ENCODE data around the gene CHAD. TPM values are rescaled to one million over a fixed set of nuclear protein-coding genes. Genes with fewer than 3 reads are reported as not detected.

Gene CHAD
- total RNA-seq, 4 donors from 2014 or later = not detected

DNA sequence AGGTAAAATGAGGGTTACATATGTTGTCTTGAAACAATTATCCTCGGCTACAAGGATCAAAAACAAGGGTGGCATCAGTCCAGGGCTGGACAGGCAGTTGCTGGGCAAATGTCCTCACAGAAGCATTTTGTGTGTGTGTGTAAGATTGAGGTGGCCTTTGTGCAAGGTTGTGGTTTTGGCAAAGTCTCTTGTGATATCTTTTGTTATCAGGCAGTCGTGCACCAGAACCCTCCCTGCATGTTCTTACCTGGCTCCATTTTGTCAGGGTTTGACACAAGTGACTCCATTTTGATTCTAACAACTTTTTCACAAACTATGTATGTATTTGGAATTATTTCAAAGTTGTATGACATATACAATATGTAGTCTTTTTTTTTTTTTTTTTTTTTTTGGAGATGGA is 20.0 kb downstream of the CHAD start:
- Histone ChIP-seq H3K4me3 (no peak overlapping the region), H3K36me3 (no peaks in the 10 kb centered on the region), H3K27me3 (no peaks in the 10 kb centered on the region), H3K4me1 (peaks cover 0 to 3% (median 1%) of the 10 kb centered on the region in 4 donors), H3K27ac (no peak overlapping the region), H3K9me3 (no peaks in the 10 kb centered on the region)
- TF ChIP-seq, protein P1, sequence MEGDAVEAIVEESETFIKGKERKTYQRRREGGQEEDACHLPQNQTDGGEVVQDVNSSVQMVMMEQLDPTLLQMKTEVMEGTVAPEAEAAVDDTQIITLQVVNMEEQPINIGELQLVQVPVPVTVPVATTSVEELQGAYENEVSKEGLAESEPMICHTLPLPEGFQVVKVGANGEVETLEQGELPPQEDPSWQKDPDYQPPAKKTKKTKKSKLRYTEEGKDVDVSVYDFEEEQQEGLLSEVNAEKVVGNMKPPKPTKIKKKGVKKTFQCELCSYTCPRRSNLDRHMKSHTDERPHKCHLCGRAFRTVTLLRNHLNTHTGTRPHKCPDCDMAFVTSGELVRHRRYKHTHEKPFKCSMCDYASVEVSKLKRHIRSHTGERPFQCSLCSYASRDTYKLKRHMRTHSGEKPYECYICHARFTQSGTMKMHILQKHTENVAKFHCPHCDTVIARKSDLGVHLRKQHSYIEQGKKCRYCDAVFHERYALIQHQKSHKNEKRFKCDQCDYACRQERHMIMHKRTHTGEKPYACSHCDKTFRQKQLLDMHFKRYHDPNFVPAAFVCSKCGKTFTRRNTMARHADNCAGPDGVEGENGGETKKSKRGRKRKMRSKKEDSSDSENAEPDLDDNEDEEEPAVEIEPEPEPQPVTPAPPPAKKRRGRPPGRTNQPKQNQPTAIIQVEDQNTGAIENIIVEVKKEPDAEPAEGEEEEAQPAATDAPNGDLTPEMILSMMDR (IDR thresholded peaks at IDR 0.05) = no peak
- TF ChIP-seq POLR2A (IDR thresholded peaks at IDR 0.05) = no peak
- TF ChIP-seq EP300 (IDR thresholded peaks at IDR 0.05) = no peak
- WGBS, 2 donors = 63 to 67% methylated on average over 2 of the region's 2 CpGs
- DNase-seq (ENCODE audit: low spot score in 2 of 2) = no peak

DNA sequence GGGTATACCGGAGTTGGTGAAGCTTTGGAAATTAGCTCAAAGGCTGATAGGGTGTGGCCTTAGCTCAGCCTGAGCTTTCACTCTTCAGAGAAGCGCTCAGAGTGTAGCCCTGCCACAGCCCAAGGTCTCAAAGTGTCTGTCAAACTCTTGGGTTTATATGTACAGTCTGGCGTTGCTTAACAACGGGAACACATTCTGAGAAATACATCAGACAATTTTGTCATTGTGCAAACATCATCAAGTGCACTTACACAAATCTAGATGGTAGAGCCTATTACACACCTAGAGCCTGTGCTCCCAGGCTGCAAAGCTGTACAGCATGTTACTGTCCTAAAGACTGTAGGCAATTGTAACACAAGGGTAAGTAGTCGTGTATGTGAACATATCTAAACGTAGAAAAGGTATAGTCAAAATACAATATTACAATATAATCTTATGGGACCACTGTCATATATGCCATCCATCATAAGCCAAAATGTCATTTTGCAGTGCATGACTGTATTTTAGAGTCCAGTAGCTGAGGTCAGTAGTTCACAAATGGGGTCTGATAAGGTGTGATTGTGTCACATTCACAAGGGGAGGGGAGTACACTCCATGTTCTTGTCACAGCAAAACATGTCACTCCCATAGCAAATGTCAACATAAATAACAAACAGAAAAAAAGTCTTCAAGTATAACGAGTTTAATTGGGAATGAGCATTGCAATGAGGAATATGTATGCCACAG is 20.6 kb downstream of the CHAD start:
- WGBS, 2 donors = 82 to 89% methylated on average over 7 of the region's 7 CpGs
- H3K9me3 ChIP-seq = no peaks in the 10 kb centered on the region
- no peaks in the 10 kb centered on the region for H3K27me3 ChIP-seq
- H3K36me3 ChIP-seq = no peaks in the 10 kb centered on the region
- TF ChIP-seq, protein P1 (IDR thresholded peaks at IDR 0.05) = no peak
- TF ChIP-seq POLR2A (IDR thresholded peaks at IDR 0.05) (no peak), EP300 (IDR thresholded peaks at IDR 0.05) (no peak)
- H3K4me1 ChIP-seq = peaks cover 0 to 8% (median 2%) of the 10 kb centered on the region in 4 donors
- no peak overlapping the region for H3K4me3 ChIP-seq
- DNase-seq (ENCODE audit: low spot score in 2 of 2) = no peak
- no peak overlapping the region for H3K27ac ChIP-seq

DNA sequence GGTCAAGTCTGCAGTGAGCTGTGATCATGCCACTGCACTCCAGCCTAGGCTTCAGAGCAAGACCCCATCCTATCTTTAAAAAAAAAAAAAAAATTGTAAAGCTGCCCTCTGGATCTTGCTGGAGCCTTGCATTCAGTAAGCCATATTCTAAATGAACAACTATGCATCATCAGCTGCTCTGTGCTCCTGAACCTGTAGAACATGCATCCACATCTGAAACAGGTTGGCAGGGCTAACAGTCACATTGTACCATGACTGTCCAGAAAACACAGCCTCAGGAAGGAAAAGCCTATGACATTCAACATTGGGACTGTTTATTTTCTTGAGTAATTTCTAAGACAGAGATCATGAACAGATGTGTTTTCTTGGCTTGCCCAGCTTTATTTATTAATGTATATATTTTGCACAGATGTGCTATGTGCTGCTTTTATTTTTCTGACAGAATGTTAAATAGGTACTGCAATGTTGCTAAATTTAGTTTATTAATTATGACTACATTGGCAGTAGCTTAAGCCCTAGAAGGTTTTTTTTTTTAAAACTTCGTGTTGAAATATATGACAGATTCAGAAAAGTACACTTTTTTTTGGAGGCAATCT is 22.9 kb downstream of the CHAD start:
- Histone ChIP-seq H3K4me1 (peaks cover 0 to 11% (median 0%) of the 10 kb centered on the region in 4 donors), H3K36me3 (peaks cover 0 to 3% (median 0%) of the 10 kb centered on the region in 3 donors), H3K27ac (no peak overlapping the region), H3K27me3 (no peaks in the 10 kb centered on the region), H3K4me3 (no peak overlapping the region), H3K9me3 (no peaks in the 10 kb centered on the region)
- 36 to 38% methylated on average over 1 of the region's 1 CpG for WGBS, 2 donors
- TF ChIP-seq, protein P1 (IDR thresholded peaks at IDR 0.05) = no peak
- TF ChIP-seq POLR2A (IDR thresholded peaks at IDR 0.05) = no peak
- TF ChIP-seq EP300 (IDR thresholded peaks at IDR 0.05) = no peak
- DNase-seq (ENCODE audit: low spot score in 2 of 2) = no peak

DNA sequence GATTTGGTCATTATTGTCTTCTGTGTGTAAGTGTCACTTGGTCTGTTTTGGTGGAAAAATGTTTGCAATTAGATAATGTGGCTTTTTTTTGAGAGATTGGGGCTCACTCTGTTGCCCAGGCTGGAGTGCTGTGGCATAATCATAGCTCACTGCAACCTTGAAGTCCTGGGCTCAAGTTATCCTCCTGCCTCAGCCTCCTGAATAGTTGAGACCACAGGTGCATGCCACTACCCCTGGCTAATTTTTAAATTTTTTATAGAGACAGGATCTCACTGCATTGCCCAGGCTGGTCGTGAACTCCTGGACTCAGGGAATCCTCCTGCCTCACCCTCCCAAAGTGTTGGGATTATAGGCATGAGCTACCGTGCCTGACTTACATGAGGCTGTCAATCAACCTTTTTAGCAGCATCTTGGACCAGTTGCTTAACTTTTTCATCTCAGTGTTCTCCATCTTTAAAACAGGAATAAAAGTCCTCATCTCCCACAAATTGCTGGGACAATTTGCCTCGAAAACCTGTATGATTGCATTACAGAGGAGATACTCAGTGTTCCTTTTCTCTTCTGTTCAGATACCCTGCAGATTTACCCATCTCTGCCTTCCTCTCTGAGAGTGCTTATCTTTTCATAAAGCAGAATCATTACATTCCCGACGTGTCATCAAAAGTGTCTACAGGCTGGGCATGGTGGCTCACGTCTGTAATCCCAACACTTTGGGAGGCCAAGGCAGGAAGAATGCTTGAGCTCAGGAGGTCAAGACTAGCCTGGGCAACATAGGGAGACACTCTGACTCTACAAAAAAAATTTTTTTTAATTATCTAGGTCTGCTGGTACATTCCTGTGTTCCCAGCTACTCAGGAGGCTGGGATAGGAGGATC is 23.6 kb downstream of the CHAD start:
- Histone ChIP-seq H3K4me3 (no peak overlapping the region), H3K27me3 (no peaks in the 10 kb centered on the region), H3K4me1 (peaks cover 0 to 11% (median 0%) of the 10 kb centered on the region in 4 donors), H3K27ac (no peak overlapping the region), H3K36me3 (peaks cover 0 to 8% (median 0%) of the 10 kb centered on the region in 3 donors), H3K9me3 (no peaks in the 10 kb centered on the region)
- WGBS, 2 donors = 90 to 95% methylated on average over 6 of the region's 6 CpGs
- TF ChIP-seq EP300 (IDR thresholded peaks at IDR 0.05) (no peak), POLR2A (IDR thresholded peaks at IDR 0.05) (no peak)
- TF ChIP-seq, protein P1 (IDR thresholded peaks at IDR 0.05) = no peak
- DNase-seq (ENCODE audit: low spot score in 2 of 2) = no peak

All from tibial nerve (tissue), 4 donors.